GM12878 (cell line): Measurements from ENCODE around the gene KCND2. TPM values are rescaled to one million over a fixed set of nuclear protein-coding genes. Genes with fewer than 3 reads are reported as not detected.

ENCODE experiments used
- ATF7 ChIP-seq: fragments of 450-650 bp; IDR thresholded peaks from 2 replicates; pipeline ENCODE4 v1.6.1; 2016; ENCODE audit warnings: low read depth, mild to moderate bottlenecking
- BCL3 ChIP-seq: IDR thresholded peaks from 2 replicates; pipeline ENCODE4 v1.6.1; 2011; ENCODE audit warnings: borderline replicate concordance, low read depth, mild to moderate bottlenecking, moderate library complexity, low read length; ENCODE audit not compliant: insufficient read depth, poor library complexity, severe bottlenecking
- BRCA1 ChIP-seq: IDR thresholded peaks from 2 replicates; pipeline ENCODE4 v1.6.1; 2011; ENCODE audit warnings: low read depth, low read length, improper control_type of control experiment
- CHD1 ChIP-seq: IDR thresholded peaks from 2 replicates; pipeline ENCODE4 v1.6.1; 2012; ENCODE audit warnings: low read depth, low read length, improper control_type of control experiment
- CTCF ChIP-seq, 3 experiments: IDR thresholded peaks in 2 of 3; conservative IDR thresholded peaks in 1 of 3; 2 replicates each; pipeline ENCODE4 v1.5.1; 2011; ENCODE audit warnings: low read depth in 3 of 3, low read length in 3 of 3, mild to moderate bottlenecking in 3 of 3, control low read depth in 2 of 3, moderate library complexity in 2 of 3, inconsistent platforms in 1 of 3, mixed read lengths in 1 of 3; ENCODE audit not compliant: control insufficient read depth in 2 of 3, insufficient read depth in 1 of 3; ENCODE audit errors: extremely low read depth in 1 of 3
- EP300 ChIP-seq, 2 experiments: fragments of 150-350 bp in 1 of 2; IDR thresholded peaks; 2 replicates each; pipeline ENCODE4 v1.6.1; 2011 to 2012; ENCODE audit warnings: low read depth in 2 of 2, low read length in 2 of 2, borderline replicate concordance in 1 of 2, improper control_type of control experiment in 1 of 2, inconsistent platforms in 1 of 2; ENCODE audit not compliant: control insufficient read depth in 1 of 2
- MLLT1 ChIP-seq: fragments of 450-650 bp; IDR thresholded peaks from 2 replicates; pipeline ENCODE4 v1.6.1; 2016; ENCODE audit warnings: mild to moderate bottlenecking
- NBN ChIP-seq: fragments of 450-650 bp; IDR thresholded peaks from 2 replicates; pipeline ENCODE4 v1.6.1; 2016
- PAX8 ChIP-seq: fragments of 450-650 bp; IDR thresholded peaks from 2 replicates; pipeline ENCODE4 v1.6.1; 2017; ENCODE audit warnings: mild to moderate bottlenecking, moderate library complexity
- RAD21 ChIP-seq: IDR thresholded peaks from 2 replicates; pipeline ENCODE4 v1.6.1; 2011; ENCODE audit warnings: mild to moderate bottlenecking, low read depth, low read length, moderate library complexity; ENCODE audit not compliant: insufficient read depth
- SKIL ChIP-seq: fragments of 450-650 bp; IDR thresholded peaks from 2 replicates; pipeline ENCODE4 v1.6.1; 2017; ENCODE audit warnings: mild to moderate bottlenecking, low read depth, inconsistent platforms; ENCODE audit not compliant: poor library complexity, severe bottlenecking
- SP1 ChIP-seq: IDR thresholded peaks from one replicate; pipeline ENCODE4 v1.6.1; 2011; ENCODE audit warnings: low read depth, low read length
- YY1 ChIP-seq: IDR thresholded peaks from 2 replicates; pipeline ENCODE4 v1.6.1; 2011; ENCODE audit warnings: low read depth, mild to moderate bottlenecking, low read length
- polyA plus RNA-seq, 11 experiments: library from polyadenylated mRNA; depleted of rRNA in 4 of 11; unstranded in 6 of 11; stranded (reverse) in 5 of 11; fragments of >200 nt; fragmentation: Nextera tagmentation in 4 of 11; fragmentation: Illumina TruSeq in 1 of 11; extraction: Ambion mirVana in 4 of 11; extraction: Trizol in 1 of 11; gene quantifications; 1 replicate in 1 of 11; 2 replicates in 10 of 11; pipeline versions ENCODE4 v1.2.1 to v1.2.3, GENCODE V29; 2011 to 2016; ENCODE audit warnings: inconsistent platforms in 2 of 11, missing spikeins in 2 of 11, low read depth in 1 of 11
- total RNA-seq, 4 experiments: library from RNA; depleted of rRNA in 3 of 4; stranded (reverse); fragments of >200 nt in 3 of 4; fragmentation: Illumina TruSeq in 1 of 4; extraction: Trizol in 1 of 4; gene quantifications; 2 replicates each; pipeline versions ENCODE4 v1.2.1 to v1.2.3, GENCODE V29; 2013 to 2021

The KCND2 gene
- total and polyA plus RNA-seq, 10 of the 15 experiments (the other 5 are each of a cell fraction or from before 2014, with no cell fraction given): 3.6 to 22.3 (median 6.3) TPM

GRCh38 chr7:120398284-120399000, 125.5 kb downstream of the KCND2 start (continued):
- no peak for TF ChIP-seq CTCF (IDR thresholded peaks at IDR 0.05 in 2 of 3, conservative IDR thresholded peaks at IDR 0.05 in 1 of 3; ENCODE audit: control insufficient read depth in 2 of 3, extremely low read depth in 1 of 3, insufficient read depth in 1 of 3, low read depth in 3 of 3, low read length in 3 of 3)
- peak; percentile 25; the same call in 1 of the 2 replicates for TF ChIP-seq RAD21
- TF ChIP-seq NBN: peak; percentile 58; the same call in 1 of the 2 replicates
- 0 out of 2 replicates have a peak, but pooled peaks have one; percentile 28 for TF ChIP-seq ATF7
- peak; percentile 83; the same call in 1 of the 2 replicates for TF ChIP-seq CHD1
- peak; percentile 92 for TF ChIP-seq MLLT1
- TF ChIP-seq EP300 (IDR thresholded peaks at IDR 0.05; ENCODE audit: borderline replicate concordance in 1 of 2, control insufficient read depth in 1 of 2, low read depth in 2 of 2, low read length in 2 of 2): 0 out of 4 replicates have a peak, but pooled peaks of 1 of the 2 experiments have one; percentile 22
- TF ChIP-seq YY1: peak; percentile 86
- TF ChIP-seq BRCA1: no peak
- no peak for TF ChIP-seq SP1
- TF ChIP-seq PAX8: peak; percentile 76; the same call in 1 of the 2 replicates
- peak; percentile 53 for TF ChIP-seq SKIL
- TF ChIP-seq BCL3: no peak
- TF ChIP-seq, all 136 proteins: peak for 18
